ENCODE data around the gene ABCA4.
"Not testable (repeated sequence)": the region's sequence is repeated elsewhere in the genome, so short reads cannot be mapped to it uniquely, and the experiment has no call there.

ABCA4 gene

DNA sequence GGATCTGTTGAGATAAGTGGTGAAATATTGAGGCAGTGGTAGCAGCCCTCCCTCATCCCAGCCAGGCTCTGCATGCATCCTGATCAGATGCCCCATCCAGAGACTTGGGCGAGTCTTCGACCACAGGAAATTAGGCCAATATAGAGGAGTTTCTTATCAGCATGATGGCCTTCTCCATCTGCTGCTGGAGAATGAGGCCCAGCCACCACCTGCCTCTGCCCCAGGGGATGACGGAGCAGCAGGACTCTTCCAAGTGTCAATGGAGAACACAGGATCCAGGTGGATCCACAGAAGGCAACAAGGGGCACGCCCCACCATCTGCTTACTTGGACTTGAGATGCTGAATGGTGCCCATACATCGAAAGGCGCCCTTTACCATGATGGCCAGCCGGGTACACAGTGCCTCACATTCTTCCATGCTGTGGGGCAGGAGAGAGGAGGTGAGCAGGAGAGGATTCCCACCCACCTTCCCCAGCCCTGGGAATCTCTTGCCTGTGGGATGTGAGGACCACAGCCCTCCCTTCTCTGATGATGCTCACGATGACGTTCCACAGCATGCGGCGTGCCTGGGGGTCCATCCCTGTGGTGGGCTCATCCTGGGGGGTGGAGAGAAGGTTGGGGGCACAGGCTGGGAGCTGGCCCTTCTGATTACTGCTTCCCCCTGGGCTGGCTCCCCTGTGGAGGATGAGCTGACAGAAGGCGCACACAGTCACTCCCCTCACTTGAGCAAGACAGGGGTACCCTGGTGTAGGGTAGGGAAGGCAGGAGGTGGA is 120.3 kb downstream of the ABCA4 start:
- DNase-seq = no peak

- DNase-seq = no peak
These were observed 121.0 kb downstream of the ABCA4 start for GRCh38 chr1:93999840-94000415.

- DNase-seq = not testable (repeated sequence)
These were observed 122.4 kb downstream of the ABCA4 start for GRCh38 chr1:93998532-93998931.

DNA sequence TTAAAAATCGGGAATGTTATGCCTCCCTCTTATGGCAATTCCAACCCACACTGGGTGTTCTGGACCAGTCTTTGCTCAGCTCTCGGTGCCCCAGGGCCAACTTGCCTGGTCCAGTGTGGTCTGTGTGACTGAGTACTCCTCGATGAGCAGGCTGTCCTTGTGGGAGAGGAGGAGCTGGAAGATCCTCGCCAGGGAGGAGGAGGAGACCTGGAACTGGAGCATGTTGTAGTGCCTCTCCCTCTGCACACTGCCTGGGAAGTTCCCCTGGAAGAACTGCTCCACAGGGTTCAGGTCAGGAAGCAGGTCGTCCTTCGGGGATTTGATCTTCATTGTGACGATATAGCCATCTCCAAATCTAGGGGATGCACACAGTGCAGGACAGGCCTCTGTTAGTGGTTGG is 123.2 kb downstream of the ABCA4 start:
- no peak for DNase-seq

GRCh38 chr1:93995837-93996536 is 125.0 kb downstream of the ABCA4 start:
- DNase-seq = no peak

DNA sequence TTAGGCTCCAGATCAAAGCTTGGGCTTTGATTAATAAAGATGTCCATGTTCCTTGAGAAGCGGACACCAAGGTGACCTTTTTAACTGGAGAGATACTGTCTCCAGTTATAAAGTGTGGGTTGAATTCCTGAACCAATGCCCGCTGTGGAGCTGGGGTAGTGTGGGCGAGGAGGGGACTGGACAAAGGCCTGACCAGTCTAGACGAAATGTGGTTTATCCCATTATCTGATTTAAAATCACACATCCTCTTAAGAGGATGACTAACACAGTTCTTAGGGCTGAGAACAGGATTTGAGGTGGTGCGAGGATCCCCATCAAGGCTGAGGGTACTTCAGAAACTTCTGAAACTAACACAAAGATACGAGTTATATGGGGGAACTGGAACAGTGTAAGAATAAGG is 127.2 kb downstream of the ABCA4 start:
- no peak for DNase-seq

DNA sequence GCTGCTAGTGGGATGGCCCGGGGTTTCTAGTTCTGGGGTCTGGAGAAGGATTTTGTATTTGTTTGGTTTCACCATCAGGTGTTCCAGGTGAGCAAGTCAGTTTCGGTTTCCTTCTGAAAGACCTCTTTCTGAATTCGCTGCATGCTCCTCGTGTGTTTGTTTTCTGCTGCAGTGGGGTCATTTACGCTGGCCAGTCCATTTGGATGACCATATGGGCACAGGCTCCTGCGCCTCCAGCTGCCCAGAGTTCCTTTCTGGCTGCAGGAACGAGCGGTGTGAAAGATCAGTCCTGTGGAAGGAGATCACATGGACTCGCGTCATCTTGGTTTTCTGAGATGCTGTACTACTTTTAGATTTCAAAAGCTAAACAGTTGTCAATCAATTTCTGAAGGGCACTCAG is 128.0 kb downstream of the ABCA4 start:
- no peak for DNase-seq

- no peak for DNase-seq
These were observed 128.8 kb downstream of the ABCA4 start for GRCh38 chr1:93992190-93992589.

- DNase-seq = no peak
These were observed 129.7 kb downstream of the ABCA4 start for GRCh38 chr1:93991271-93991670.

GRCh38 chr1:93990477-93990876 is 130.5 kb downstream of the ABCA4 start:
- DNase-seq = not testable (repeated sequence)

DNA sequence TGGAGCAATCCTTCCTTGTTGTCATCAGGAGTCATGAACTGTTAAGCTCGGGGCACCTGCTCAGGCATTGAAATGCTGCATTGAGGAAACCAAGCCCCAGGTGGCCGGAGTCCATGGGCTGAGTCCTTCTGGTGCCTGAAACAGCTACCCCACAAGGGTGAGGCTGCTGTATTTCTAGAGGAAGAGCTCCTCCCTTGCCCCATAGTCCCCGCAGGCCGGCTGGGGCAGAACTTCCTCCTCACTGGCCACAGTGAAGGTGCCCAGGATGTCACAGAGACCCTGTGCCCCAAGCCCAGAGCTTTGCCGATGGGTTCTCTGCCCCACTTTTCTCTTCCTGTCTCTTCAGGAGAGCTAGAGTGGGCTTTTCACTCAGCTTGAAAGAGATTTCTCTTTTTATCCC is 130.9 kb downstream of the ABCA4 start:
- DNase-seq = no peak

- no peak for DNase-seq
These were observed 131.3 kb downstream of the ABCA4 start for GRCh38 chr1:93989601-93990000.

DNA sequence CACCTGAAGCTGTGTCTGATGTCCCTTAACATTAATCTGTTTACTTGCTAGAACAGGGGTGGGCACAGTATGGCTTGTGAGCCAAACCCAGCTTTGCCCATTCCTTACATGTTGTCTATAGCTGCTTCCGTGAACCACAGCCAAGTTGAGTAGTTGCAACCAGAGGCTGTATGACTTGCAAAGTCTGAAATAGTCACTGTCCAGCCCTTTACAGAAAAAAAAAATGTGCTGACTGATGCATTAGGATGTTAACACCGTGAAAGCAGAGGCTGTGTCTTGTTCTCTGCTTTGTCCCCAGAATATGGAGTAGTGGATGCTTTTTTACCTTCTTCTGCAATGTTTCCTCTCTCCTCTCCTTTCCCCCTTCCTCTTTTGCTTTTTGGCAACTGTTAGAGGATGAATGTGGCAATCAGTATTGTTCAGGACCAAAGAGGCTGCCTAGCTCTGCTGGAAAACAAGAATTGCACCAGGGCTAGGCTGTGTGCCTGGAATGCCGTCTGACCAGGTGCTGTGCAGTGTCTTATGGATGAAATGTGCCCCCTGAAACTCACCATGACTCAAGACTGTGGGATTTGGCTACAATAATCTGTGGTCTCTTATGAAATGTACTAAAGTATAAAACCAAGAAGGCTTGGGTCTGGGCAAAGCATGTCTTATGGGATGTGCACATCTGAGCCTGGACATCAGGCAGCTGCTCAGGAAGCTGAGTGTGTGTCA is 132.2 kb downstream of the ABCA4 start:
- no peak for DNase-seq

GRCh38 chr1:93981274-93981667 is 139.7 kb downstream of the ABCA4 start:
- no peak for DNase-seq

DNA sequence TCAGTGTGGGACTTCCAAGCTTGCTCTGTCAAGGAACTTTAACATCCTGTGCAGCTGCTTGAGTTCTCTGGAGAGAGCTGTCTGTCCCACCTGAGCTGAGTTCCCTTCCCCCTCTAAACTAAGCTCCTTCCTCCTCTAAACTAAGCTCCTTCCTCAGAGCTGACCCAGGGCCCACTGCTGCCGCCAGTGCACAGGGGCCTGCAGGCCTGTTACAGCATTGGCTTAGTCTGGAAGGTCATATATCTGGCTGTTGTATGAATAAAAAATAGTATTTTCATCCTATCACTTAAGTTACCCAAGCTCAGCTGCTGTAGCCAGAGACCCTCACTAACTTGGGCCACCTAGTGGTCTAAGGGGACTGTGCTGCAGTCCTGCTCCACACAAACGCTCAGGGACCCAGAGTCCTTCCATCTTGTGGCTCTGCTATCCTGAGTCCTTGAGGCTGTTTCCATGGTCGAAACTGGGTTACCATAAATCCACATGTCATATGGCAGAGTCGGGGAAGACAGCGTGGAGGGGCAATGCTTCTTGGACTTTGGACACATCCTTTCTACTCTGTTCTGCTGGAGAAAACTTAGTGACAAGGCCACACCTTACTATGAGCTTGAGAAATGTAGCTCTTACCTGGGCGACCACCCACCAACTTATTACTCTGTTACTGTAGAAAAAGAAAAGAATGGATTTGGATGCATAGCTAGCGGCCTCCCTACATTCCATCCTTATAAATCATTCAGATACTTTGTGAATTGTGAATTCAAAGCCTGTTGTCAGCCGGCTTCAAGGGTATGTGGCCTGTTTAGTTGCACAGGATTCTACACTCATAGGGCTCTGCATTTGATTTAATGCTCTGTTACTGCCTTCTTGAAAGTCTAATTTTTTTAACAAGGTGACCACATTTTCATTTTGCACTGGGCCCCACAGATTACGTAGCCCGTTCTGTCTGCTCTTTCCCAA is 140.4 kb downstream of the ABCA4 start:
- no peak for DNase-seq

- no peak for DNase-seq
These were observed 141.1 kb downstream of the ABCA4 start for GRCh38 chr1:93979718-93980319.

- no peak for DNase-seq
These were observed 141.8 kb downstream of the ABCA4 start for GRCh38 chr1:93979040-93979717.

- no peak for DNase-seq
These were observed 143.4 kb downstream of the ABCA4 start for GRCh38 chr1:93977598-93977945.

DNA sequence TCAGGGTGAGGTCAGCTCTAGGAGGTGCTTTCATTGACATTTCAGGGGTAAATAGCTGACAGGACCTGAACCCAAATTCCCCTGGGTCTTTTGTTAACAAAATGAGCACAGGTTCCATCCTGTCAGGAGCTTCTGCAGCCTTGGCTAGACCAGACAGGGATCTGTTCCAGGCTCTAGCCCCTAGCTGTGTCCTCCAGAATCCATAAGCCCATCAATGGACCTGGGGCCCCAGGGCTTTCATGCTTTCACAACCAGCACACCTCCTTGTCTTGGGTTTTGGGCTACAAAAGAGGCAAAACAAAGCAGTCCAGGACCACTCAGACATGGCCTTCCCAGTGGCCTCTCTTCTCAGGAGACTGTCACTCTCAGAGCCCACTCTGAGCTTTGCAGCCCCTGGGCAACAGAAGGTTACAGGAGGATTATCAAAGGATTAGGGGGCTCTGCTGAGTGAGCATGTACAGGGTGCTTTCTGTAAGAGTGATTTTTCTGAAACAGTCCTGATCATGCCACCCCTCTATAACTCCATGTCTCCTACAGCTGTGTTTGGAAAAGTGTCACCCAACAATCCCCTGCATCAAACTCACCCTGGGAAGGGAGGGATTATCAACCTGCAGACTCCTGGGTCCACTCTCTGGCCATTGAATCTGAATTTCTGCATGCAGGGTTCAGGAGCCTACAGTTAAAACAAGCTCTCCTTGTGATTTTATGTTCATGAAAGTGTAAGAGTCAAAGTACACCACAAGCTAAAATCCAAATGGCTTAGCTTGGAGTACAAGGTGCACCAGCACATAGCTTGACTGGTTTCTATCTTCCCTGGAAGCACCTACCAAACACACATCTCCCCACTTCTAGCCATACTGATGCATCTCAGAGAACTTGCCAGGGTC is 144.0 kb downstream of the ABCA4 start:
- DNase-seq = no peak

GRCh38 chr1:93976291-93976690 is 144.7 kb downstream of the ABCA4 start:
- DNase-seq = no peak

Data from NCI-H1436 treated with DMSO at 0.1 percent for 48 hours (cell line).